Stomach (tissue), 4 donors: Measurements from ENCODE around the gene ZNFX1.

Source experiments
- POLR2A ChIP-seq, 4 donors: fragments of 450-650 bp; IDR thresholded peaks; one replicate each; pipeline ENCODE4 v1.6.1; 2016; ENCODE audit warnings: antibody characterized with exemption in 4 of 4, control low read depth in 2 of 4, mild to moderate bottlenecking in 1 of 4, moderate library complexity in 1 of 4
- POLR2AphosphoS5 ChIP-seq, 3 donors: sonication (generic); formaldehyde crosslinking; IDR thresholded peaks; one replicate each; pipeline ENCODE4 v1.6.1; 2016; ENCODE audit warnings: antibody characterized with exemption in 3 of 3

DNA sequence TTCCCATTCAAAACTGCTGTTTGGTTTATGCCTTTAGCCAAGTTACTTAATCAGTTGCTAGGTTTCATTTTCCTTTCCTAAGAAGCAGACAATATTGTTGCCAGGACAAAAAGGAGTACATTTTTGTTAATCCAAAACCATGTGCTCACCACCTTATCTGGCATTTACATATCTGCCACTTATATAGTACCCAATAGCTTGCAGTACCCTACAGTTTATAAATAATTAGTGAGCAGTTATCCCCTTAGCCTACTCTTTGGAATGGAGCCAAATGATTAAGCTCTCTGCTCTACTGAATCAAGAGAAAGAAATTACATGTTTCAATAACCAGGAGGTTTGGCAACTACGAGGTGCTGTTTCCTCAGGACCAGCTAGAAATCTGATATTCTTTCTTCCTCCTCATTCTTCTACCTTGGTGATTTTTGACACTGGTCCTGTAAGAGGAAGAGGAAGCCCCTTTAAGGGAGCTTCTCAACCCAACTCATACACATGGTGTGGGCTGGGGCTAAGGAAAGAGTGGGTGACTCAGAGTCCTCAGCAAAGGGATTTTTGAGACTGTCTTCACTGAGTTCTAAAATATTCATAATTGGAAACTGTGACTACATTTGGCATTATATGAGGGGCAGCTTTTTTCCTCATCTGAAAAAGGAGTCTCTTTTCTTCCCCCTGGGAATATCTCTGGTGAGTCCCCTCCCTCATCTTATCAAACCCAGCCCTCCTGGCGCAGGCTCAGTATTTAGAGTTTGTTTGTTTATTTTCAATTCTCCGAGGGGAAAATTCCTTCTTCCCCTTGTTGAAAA, 1.5 kb downstream of the ZNFX1 start:
- TF ChIP-seq POLR2AphosphoS5 (IDR thresholded peaks at IDR 0.05) (no peak), POLR2A (IDR thresholded peaks at IDR 0.05) (no peak)
